ENCODE measurements around the gene EFCAB14.
"Not testable (repeated sequence)": the region's sequence is repeated elsewhere in the genome, so short reads cannot be mapped to it uniquely, and the experiment has no call there.

EFCAB14 gene
- 118 reads per million, percentile 85 among the genes with 10 or more reads in this experiment for total RNA-seq

- DNase-seq, result peak; percentile 99
These were observed at the start of gene EFCAB14 for GRCh38 chr1:46718727-46719622. EFCAB14 (minus strand) TSS chr1:46719114; CDS start chr1:46718087, 1,027 bp downstream.

GRCh38 chr1:46768445-46768844 lies 49.5 kb upstream of the EFCAB14 start:
- DNase-seq, result no peak

GRCh38 chr1:46767649-46768282 lies 48.9 kb upstream of the EFCAB14 start:
- DNase-seq, result no peak

GRCh38 chr1:46764402-46764801 lies 45.5 kb upstream of the EFCAB14 start:
- DNase-seq, result no peak

- no peak for DNase-seq
These were observed 42.8 kb upstream of the EFCAB14 start for GRCh38 chr1:46761740-46762139.

GRCh38 chr1:46760558-46761166 lies 41.7 kb upstream of the EFCAB14 start:
- no peak for DNase-seq

- no peak for DNase-seq
These were observed 39.1 kb upstream of the EFCAB14 start for GRCh38 chr1:46757956-46758528.

GRCh38 chr1:46757247-46757955 lies 38.5 kb upstream of the EFCAB14 start:
- DNase-seq, result no peak

- no peak for DNase-seq
These were observed 36.2 kb upstream of the EFCAB14 start for GRCh38 chr1:46755121-46755520.

- not testable (repeated sequence) for DNase-seq
These were observed 35.8 kb upstream of the EFCAB14 start for GRCh38 chr1:46754707-46755106.

- no peak for DNase-seq
These were observed 35.1 kb upstream of the EFCAB14 start for GRCh38 chr1:46753985-46754384.

GRCh38 chr1:46749921-46750404 lies 31.0 kb upstream of the EFCAB14 start:
- no peak for DNase-seq

GRCh38 chr1:46749404-46749803 lies 30.5 kb upstream of the EFCAB14 start:
- DNase-seq, result no peak

- no peak for DNase-seq
These were observed 28.9 kb upstream of the EFCAB14 start for GRCh38 chr1:46747683-46748288.

GRCh38 chr1:46742069-46742468 lies 23.2 kb upstream of the EFCAB14 start:
- no peak for DNase-seq

- DNase-seq, result no peak
These were observed 16.9 kb upstream of the EFCAB14 start for GRCh38 chr1:46735708-46736324.

GRCh38 chr1:46728327-46728873 lies 9.5 kb upstream of the EFCAB14 start:
- DNase-seq, result not testable (repeated sequence)

- no peak for DNase-seq
These were observed 6.8 kb upstream of the EFCAB14 start for GRCh38 chr1:46725736-46726108.

GRCh38 chr1:46724991-46725735 lies 6.2 kb upstream of the EFCAB14 start:
- DNase-seq, result peak; percentile 62

- DNase-seq, result no peak
These were observed 5.0 kb upstream of the EFCAB14 start for GRCh38 chr1:46723901-46724300.

All from effector CD4-positive, alpha-beta T cell (primary cell).